IPS-15b (cell line): ENCODE results near the gene SLCO3A1.

Experiments
- H3K27me3 ChIP-seq: one replicate; pipeline ENCODE4 v1.6.1; 2013; ENCODE audit warnings: low read length; ENCODE audit not compliant: control insufficient read depth, insufficient read depth
- H3K36me3 ChIP-seq: one replicate; pipeline ENCODE4 v1.6.1; 2013; ENCODE audit warnings: low read length; ENCODE audit not compliant: control insufficient read depth, insufficient read depth
- H3K4me1 ChIP-seq: one replicate; pipeline ENCODE4 v1.6.1; 2013; ENCODE audit warnings: mild to moderate bottlenecking, low read length; ENCODE audit not compliant: control insufficient read depth, insufficient read depth
- H3K4me3 ChIP-seq: one replicate; pipeline ENCODE4 v1.5.1; 2013; ENCODE audit warnings: low read depth, low read length
- H3K9ac ChIP-seq: one replicate; pipeline ENCODE4 v1.6.1; 2013; ENCODE audit warnings: low read depth, mild to moderate bottlenecking, low read length
- H3K9me3 ChIP-seq: one replicate; pipeline ENCODE4 v1.6.1; 2013; ENCODE audit warnings: mild to moderate bottlenecking, low read length; ENCODE audit not compliant: control insufficient read depth, insufficient read depth

SLCO3A1 gene

GRCh38 chr15:92001307-92001706, 147.8 kb downstream of the SLCO3A1 start:
- no peak overlapping the region for H3K4me3 ChIP-seq
- no peaks in the 10 kb centered on the region for H3K9me3 ChIP-seq
- peaks cover 11% of the 10 kb centered on the region for H3K4me1 ChIP-seq
- H3K27me3 ChIP-seq = no peaks in the 10 kb centered on the region
- no peaks in the 10 kb centered on the region for H3K36me3 ChIP-seq
- H3K9ac ChIP-seq = no peak overlapping the region

GRCh38 chr15:92002666-92003065, 149.2 kb downstream of the SLCO3A1 start:
- Histone ChIP-seq H3K9ac (no peak overlapping the region), H3K27me3 (no peaks in the 10 kb centered on the region), H3K4me3 (no peak overlapping the region), H3K4me1 (peaks cover 11% of the 10 kb centered on the region), H3K36me3 (no peaks in the 10 kb centered on the region), H3K9me3 (no peaks in the 10 kb centered on the region)

- Histone ChIP-seq H3K36me3 (no peaks in the 10 kb centered on the region), H3K9ac (no peak overlapping the region), H3K4me1 (peaks cover 11% of the 10 kb centered on the region), H3K4me3 (no peak overlapping the region), H3K9me3 (no peaks in the 10 kb centered on the region), H3K27me3 (no peaks in the 10 kb centered on the region)
These were observed 150.1 kb downstream of the SLCO3A1 start for GRCh38 chr15:92003515-92004067.

GRCh38 chr15:92005154-92005553, 151.6 kb downstream of the SLCO3A1 start:
- no peaks in the 10 kb centered on the region for H3K9me3 ChIP-seq
- no peak overlapping the region for H3K9ac ChIP-seq
- H3K27me3 ChIP-seq = no peaks in the 10 kb centered on the region
- no peak overlapping the region for H3K4me3 ChIP-seq
- peaks cover 11% of the 10 kb centered on the region for H3K4me1 ChIP-seq
- H3K36me3 ChIP-seq = no peaks in the 10 kb centered on the region

GRCh38 chr15:92006186-92007028, 152.9 kb downstream of the SLCO3A1 start:
- no peak overlapping the region for H3K9ac ChIP-seq
- H3K27me3 ChIP-seq = no peaks in the 10 kb centered on the region
- H3K36me3 ChIP-seq = no peaks in the 10 kb centered on the region
- peaks cover 5% of the 10 kb centered on the region for H3K4me1 ChIP-seq
- H3K9me3 ChIP-seq = no peaks in the 10 kb centered on the region
- H3K4me3 ChIP-seq = no peak overlapping the region

GRCh38 chr15:92009162-92009561, 155.7 kb downstream of the SLCO3A1 start:
- Histone ChIP-seq H3K36me3 (no peaks in the 10 kb centered on the region), H3K27me3 (no peaks in the 10 kb centered on the region)

GRCh38 chr15:92011611-92012367, 158.3 kb downstream of the SLCO3A1 start:
- Histone ChIP-seq H3K4me3 (no peak overlapping the region), H3K36me3 (no peaks in the 10 kb centered on the region), H3K4me1 (peaks cover 9% of the 10 kb centered on the region), H3K9me3 (no peaks in the 10 kb centered on the region), H3K27me3 (no peaks in the 10 kb centered on the region), H3K9ac (no peak overlapping the region)

More at GRCh38 chr15:92009162-92009561, 155.7 kb downstream of the SLCO3A1 start:
- Histone ChIP-seq H3K9me3 (no peaks in the 10 kb centered on the region), H3K4me3 (no peak overlapping the region), H3K4me1 (peaks cover 11% of the 10 kb centered on the region), H3K9ac (no peak overlapping the region)

- no peaks in the 10 kb centered on the region for H3K27me3 ChIP-seq
- no peaks in the 10 kb centered on the region for H3K9me3 ChIP-seq
- H3K36me3 ChIP-seq = no peaks in the 10 kb centered on the region
- H3K9ac ChIP-seq = no peak overlapping the region
- peaks cover 9% of the 10 kb centered on the region for H3K4me1 ChIP-seq
- no peak overlapping the region for H3K4me3 ChIP-seq
These were observed 158.8 kb downstream of the SLCO3A1 start for GRCh38 chr15:92012368-92012629.

GRCh38 chr15:92012881-92013280, 159.4 kb downstream of the SLCO3A1 start:
- no peaks in the 10 kb centered on the region for H3K36me3 ChIP-seq
- H3K9me3 ChIP-seq = no peaks in the 10 kb centered on the region
- peaks cover 9% of the 10 kb centered on the region for H3K4me1 ChIP-seq
- H3K9ac ChIP-seq = no peak overlapping the region
- H3K4me3 ChIP-seq = no peak overlapping the region
- H3K27me3 ChIP-seq = no peaks in the 10 kb centered on the region

- H3K4me3 ChIP-seq = no peak overlapping the region
These were observed 160.9 kb downstream of the SLCO3A1 start for GRCh38 chr15:92014281-92015030.

GRCh38 chr15:92017882-92018534, 164.5 kb downstream of the SLCO3A1 start:
- Histone ChIP-seq H3K27me3 (no peaks in the 10 kb centered on the region), H3K9me3 (no peaks in the 10 kb centered on the region), H3K9ac (no peak overlapping the region), H3K4me1 (peaks cover 2% of the 10 kb centered on the region), H3K4me3 (no peak overlapping the region), H3K36me3 (no peaks in the 10 kb centered on the region)

More at GRCh38 chr15:92014281-92015030, 160.9 kb downstream of the SLCO3A1 start:
- Histone ChIP-seq H3K27me3 (no peaks in the 10 kb centered on the region), H3K36me3 (no peaks in the 10 kb centered on the region), H3K9me3 (no peaks in the 10 kb centered on the region), H3K9ac (no peak overlapping the region), H3K4me1 (peaks cover 9% of the 10 kb centered on the region)
